ENCODE results near the gene ADRA2B.
"Not testable (repeated sequence)": the region's sequence is repeated elsewhere in the genome, so short reads cannot be mapped to it uniquely, and the experiment has no call there.

Gene ADRA2B

GRCh38 chr2:96087130-96087529 is 29.2 kb downstream of the ADRA2B start:
- no peak for TF ChIP-seq CTCF (IDR thresholded peaks at IDR 0.05)
- Histone ChIP-seq H3K4me2 (ENCODE audit: low read length) (no peak overlapping the region), H3K9ac (no peak overlapping the region), H3K27me3 (ENCODE audit: control insufficient read depth, insufficient read depth, low read length) (no peaks in the 10 kb centered on the region), H2AFZ (no peak overlapping the region), H3K79me2 (no peaks in the 10 kb centered on the region), H3K4me3 (ENCODE audit: low read depth, low read length) (no peak overlapping the region), H3K27ac (no peak overlapping the region), H3K36me3 (ENCODE audit: control insufficient read depth, insufficient read depth, low read length) (no peaks in the 10 kb centered on the region), H3K4me1 (no peaks in the 10 kb centered on the region), H3K9me3 (ENCODE audit: control insufficient read depth, low read length) (no peaks in the 10 kb centered on the region)

GRCh38 chr2:96085541-96086355 is 30.6 kb downstream of the ADRA2B start:
- H3K4me2 ChIP-seq (ENCODE audit: low read length) = no peak overlapping the region
- no peaks in the 10 kb centered on the region for H3K27me3 ChIP-seq (ENCODE audit: control insufficient read depth, insufficient read depth, low read length)
- no peak for TF ChIP-seq CTCF (IDR thresholded peaks at IDR 0.05)
- H3K79me2 ChIP-seq = no peaks in the 10 kb centered on the region
- no peak overlapping the region for H3K27ac ChIP-seq
- H3K4me1 ChIP-seq = no peaks in the 10 kb centered on the region
- no peaks in the 10 kb centered on the region for H3K9me3 ChIP-seq (ENCODE audit: control insufficient read depth, low read length)
- no peak overlapping the region for H2AFZ ChIP-seq
- no peaks in the 10 kb centered on the region for H3K36me3 ChIP-seq (ENCODE audit: control insufficient read depth, insufficient read depth, low read length)
- no peak overlapping the region for H3K9ac ChIP-seq
- H3K4me3 ChIP-seq (ENCODE audit: low read depth, low read length) = no peak overlapping the region

GRCh38 chr2:96084858-96085518 is 31.4 kb downstream of the ADRA2B start:
- H3K36me3 ChIP-seq (ENCODE audit: control insufficient read depth, insufficient read depth, low read length); H3K79me2 ChIP-seq; H3K27ac ChIP-seq; H3K4me3 ChIP-seq (ENCODE audit: low read depth, low read length); H2AFZ ChIP-seq; H3K4me1 ChIP-seq; H3K9ac ChIP-seq; H3K27me3 ChIP-seq (ENCODE audit: control insufficient read depth, insufficient read depth, low read length); H3K9me3 ChIP-seq (ENCODE audit: control insufficient read depth, low read length); H3K4me2 ChIP-seq (ENCODE audit: low read length): not testable (repeated sequence)

GRCh38 chr2:96083989-96084857 is 32.1 kb downstream of the ADRA2B start:
- H3K4me1 ChIP-seq = no peaks in the 10 kb centered on the region
- TF ChIP-seq CTCF (IDR thresholded peaks at IDR 0.05) = no peak
- H3K9me3 ChIP-seq (ENCODE audit: control insufficient read depth, low read length) = no peaks in the 10 kb centered on the region
- H2AFZ ChIP-seq = no peak overlapping the region
- no peaks in the 10 kb centered on the region for H3K36me3 ChIP-seq (ENCODE audit: control insufficient read depth, insufficient read depth, low read length)
- no peak overlapping the region for H3K27ac ChIP-seq
- no peak overlapping the region for H3K4me2 ChIP-seq (ENCODE audit: low read length)
- H3K4me3 ChIP-seq (ENCODE audit: low read depth, low read length) = no peak overlapping the region
- no peak overlapping the region for H3K9ac ChIP-seq
- H3K27me3 ChIP-seq (ENCODE audit: control insufficient read depth, insufficient read depth, low read length) = no peaks in the 10 kb centered on the region
- no peaks in the 10 kb centered on the region for H3K79me2 ChIP-seq
